H9 (cell line): Measurements from ENCODE around the gene PFDN1. TPM values are rescaled to one million over a fixed set of nuclear protein-coding genes. Genes with fewer than 3 reads are reported as not detected.

Source experiments
- DNase-seq: peaks from one replicate; pipeline ENCODE4 v3.0.0-alpha.2; 2017
- H2AFZ ChIP-seq: one replicate; pipeline ENCODE4 v1.6.1; 2013; ENCODE audit warnings: mild to moderate bottlenecking, low read length, control low read depth, moderate library complexity
- H2AK5ac ChIP-seq: 2 replicates; pipeline ENCODE4 v1.6.1; 2013; ENCODE audit warnings: low read length, control low read depth, mixed read lengths; ENCODE audit not compliant: insufficient read length
- H2BK120ac ChIP-seq: one replicate; pipeline ENCODE4 v1.6.1; 2013; ENCODE audit warnings: low read depth, mild to moderate bottlenecking, low read length, control low read depth, inconsistent platforms; ENCODE audit not compliant: poor library complexity, severe bottlenecking
- H2BK12ac ChIP-seq: 2 replicates; pipeline ENCODE4 v1.6.1; 2013; ENCODE audit warnings: low read length, control low read depth, mixed read lengths, low read depth; ENCODE audit not compliant: insufficient read length
- H2BK15ac ChIP-seq: 2 replicates; pipeline ENCODE4 v1.6.1; 2013; ENCODE audit warnings: low read depth, low read length, control low read depth
- H2BK20ac ChIP-seq: one replicate; pipeline ENCODE4 v1.6.1; 2013; ENCODE audit warnings: low read depth, mild to moderate bottlenecking, low read length, control low read depth, inconsistent platforms; ENCODE audit not compliant: poor library complexity, severe bottlenecking
- H2BK5ac ChIP-seq: 2 replicates; pipeline ENCODE4 v1.6.1; 2013; ENCODE audit warnings: low read length, control low read depth, mixed read lengths; ENCODE audit not compliant: insufficient read length
- H3K14ac ChIP-seq: 2 replicates; pipeline ENCODE4 v1.6.1; 2013; ENCODE audit warnings: low read length, control low read depth; ENCODE audit not compliant: insufficient read depth
- H3K18ac ChIP-seq: 2 replicates; pipeline ENCODE4 v1.6.1; 2013; ENCODE audit warnings: low read depth, mild to moderate bottlenecking, mixed read lengths, low read length, control low read depth; ENCODE audit not compliant: insufficient read length
- H3K23ac ChIP-seq: 2 replicates; pipeline ENCODE4 v1.6.1; 2013; ENCODE audit warnings: low read length, control low read depth, mixed read lengths, low read depth; ENCODE audit not compliant: insufficient read length
- H3K23me2 ChIP-seq: 2 replicates; pipeline ENCODE4 v1.6.1; 2013; ENCODE audit warnings: low read depth, mild to moderate bottlenecking, mixed read lengths, low read length, control low read depth; ENCODE audit not compliant: insufficient read length, poor library complexity, severe bottlenecking
- H3K27ac ChIP-seq: 2 replicates; pipeline ENCODE4 v1.5.1; 2013; ENCODE audit warnings: low read length, control low read depth, mixed read lengths, low read depth; ENCODE audit not compliant: insufficient read length
- H3K27me3 ChIP-seq: 2 replicates; pipeline ENCODE4 v1.6.1; 2013; ENCODE audit warnings: low read length, control low read depth, inconsistent platforms; ENCODE audit not compliant: insufficient read depth
- H3K4ac ChIP-seq: 2 replicates; pipeline ENCODE4 v1.6.1; 2013; ENCODE audit warnings: low read depth, mild to moderate bottlenecking, control low read depth, inconsistent platforms, low read length, moderate library complexity
- H3K4me1 ChIP-seq: 2 replicates; pipeline ENCODE4 v1.6.1; 2013; ENCODE audit warnings: low read length, control low read depth, inconsistent platforms; ENCODE audit not compliant: insufficient read depth
- H3K4me2 ChIP-seq: 2 replicates; pipeline ENCODE4 v1.6.1; 2013; ENCODE audit warnings: low read length, control low read depth, mixed read lengths; ENCODE audit not compliant: insufficient read length, insufficient read depth
- H3K56ac ChIP-seq: 2 replicates; pipeline ENCODE4 v1.6.1; 2013; ENCODE audit warnings: low read depth, mild to moderate bottlenecking, mixed read lengths, low read length, control low read depth; ENCODE audit not compliant: insufficient read length
- H3K79me1 ChIP-seq: 2 replicates; pipeline ENCODE4 v1.6.1; 2013; ENCODE audit warnings: low read depth, mild to moderate bottlenecking, moderate library complexity, low read length, control low read depth, inconsistent platforms; ENCODE audit not compliant: insufficient read depth, poor library complexity, severe bottlenecking
- H3K79me2 ChIP-seq: 2 replicates; pipeline ENCODE4 v1.6.1; 2013; ENCODE audit warnings: low read length, control low read depth, inconsistent platforms; ENCODE audit not compliant: insufficient read depth
- H3K9ac ChIP-seq: 2 replicates; pipeline ENCODE4 v1.6.1; 2013; ENCODE audit warnings: low read length, control low read depth, mixed read lengths; ENCODE audit not compliant: insufficient read length; ENCODE audit errors: extremely low read depth
- H3K9me3 ChIP-seq: one replicate; pipeline ENCODE4 v1.6.1; 2013; ENCODE audit warnings: low read depth, low read length, inconsistent platforms; ENCODE audit not compliant: control insufficient read depth
- H3T11ph ChIP-seq: one replicate; pipeline ENCODE4 v1.6.1; 2013; ENCODE audit warnings: mild to moderate bottlenecking, low read length, control low read depth, inconsistent platforms
- H4K20me1 ChIP-seq: one replicate; pipeline ENCODE4 v1.6.1; 2013; ENCODE audit not compliant: control insufficient read depth, insufficient read length, insufficient read depth
- H4K5ac ChIP-seq: 2 replicates; pipeline ENCODE4 v1.6.1; 2013; ENCODE audit warnings: low read depth, mild to moderate bottlenecking, mixed read lengths, low read length, control low read depth; ENCODE audit not compliant: insufficient read length
- H4K8ac ChIP-seq: replicated peaks from 2 replicates; pipeline ENCODE4 v1.6.1; 2013; ENCODE audit warnings: low read length, control low read depth, mixed read lengths, low read depth; ENCODE audit not compliant: insufficient read length
- H4K91ac ChIP-seq: 2 replicates; pipeline ENCODE4 v1.6.1; 2013; ENCODE audit warnings: low read depth, mild to moderate bottlenecking, moderate library complexity, mixed read lengths, low read length, control low read depth; ENCODE audit not compliant: insufficient read length
- H3K27ac Mint-ChIP-seq, 3 experiments: 2 replicates in 2 of 3; 3 replicates in 1 of 3; pipeline ENCODE4 v1.8.0; 2020 to 2021; ENCODE audit warnings: mixed read lengths in 3 of 3, mild to moderate bottlenecking in 1 of 3, moderate library complexity in 1 of 3
- H3K27me3 Mint-ChIP-seq: 2 replicates; pipeline ENCODE4 v1.8.0; 2021; ENCODE audit warnings: low read depth, mild to moderate bottlenecking, moderate library complexity, mixed read lengths
- H3K36me3 Mint-ChIP-seq, 3 experiments: 2 replicates in 2 of 3; 3 replicates in 1 of 3; pipeline ENCODE4 v1.8.0; 2020 to 2021; ENCODE audit warnings: low read depth in 3 of 3, mixed read lengths in 3 of 3; ENCODE audit not compliant: insufficient read depth in 1 of 3
- H3K4me1 Mint-ChIP-seq, 2 experiments: 2 replicates each; pipeline ENCODE4 v1.8.0; 2020; ENCODE audit warnings: mixed read lengths in 2 of 2
- H3K4me3 Mint-ChIP-seq, 2 experiments: 2 replicates in 1 of 2; 3 replicates in 1 of 2; pipeline ENCODE4 v1.8.0; 2020 to 2021; ENCODE audit warnings: mild to moderate bottlenecking in 2 of 2, mixed read lengths in 2 of 2, moderate library complexity in 1 of 2
- H3K9me3 Mint-ChIP-seq, 2 experiments: 2 replicates in 1 of 2; 3 replicates in 1 of 2; pipeline ENCODE4 v1.8.0; 2020; ENCODE audit warnings: mild to moderate bottlenecking in 2 of 2, mixed read lengths in 2 of 2, moderate library complexity in 1 of 2
- WGBS: extraction: QIAGEN DNeasy Blood & Tissue Kit; methylation state at CpG from one replicate; pipeline ENCODE4 v1.1.7; 2013; ENCODE audit warnings: missing lambda C conversion rate, low lambda C conversion rate, mixed read lengths; ENCODE audit not compliant: insufficient read length; ENCODE audit errors: extremely low coverage; 5-methylcytosine and 5-hydroxymethylcytosine counted together
- total RNA-seq: library from RNA; stranded (reverse); gene quantifications from 2 replicates; pipeline ENCODE4 v1.2.1, GENCODE V29; 2021
- TF ChIP-seq, protein P1 (sequence below): fragments of 200-600 bp; sonication (generic); conservative IDR thresholded peaks from 3 replicates; pipeline ENCODE4 v1.8.0; 2021; ENCODE audit warnings: antibody characterized with exemption, mild to moderate bottlenecking

Gene PFDN1
- total RNA-seq, 1 experiment from 2014 or later, result 58.3 TPM

DNA sequence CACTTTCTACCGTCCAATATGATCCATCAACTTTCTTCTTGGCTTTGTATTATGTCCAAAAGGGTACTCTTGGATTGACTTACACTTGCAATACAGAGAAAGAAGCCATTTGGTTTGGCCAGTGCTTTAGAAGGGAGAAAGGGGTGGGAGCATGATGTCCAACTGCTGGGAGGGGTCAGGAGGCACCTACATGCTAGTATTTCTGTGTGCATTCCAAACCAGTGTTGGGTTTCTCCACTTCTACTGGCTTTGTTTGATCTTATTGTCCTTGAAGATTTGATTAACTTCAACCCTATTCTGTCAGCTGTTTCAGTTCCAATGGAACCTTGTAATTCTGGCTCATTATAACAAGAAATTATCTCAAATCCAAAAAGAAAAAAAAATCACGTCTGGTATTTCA is 100.3 kb downstream of the PFDN1 start:
- Histone ChIP-seq H2AK5ac (no peak overlapping the region), H3K9ac (no peak overlapping the region), H3K4me2 (no peak overlapping the region), H4K20me1 (no peaks in the 10 kb centered on the region), H2AFZ (no peak overlapping the region), H3K18ac (no peak overlapping the region), H3K56ac (no peak overlapping the region), H3K23me2 (no peaks in the 10 kb centered on the region), H3K4ac (no peak overlapping the region), H2BK12ac (no peak overlapping the region), H2BK5ac (no peak overlapping the region), H3T11ph (no peak overlapping the region), H3K23ac (no peak overlapping the region), H3K79me1 (no peaks in the 10 kb centered on the region), H2BK20ac (no peak overlapping the region), H3K9me3 (no peaks in the 10 kb centered on the region), H3K4me1 (peaks cover 4% of the 10 kb centered on the region; the same call in 1 of the 2 replicates), H3K27me3 (no peaks in the 10 kb centered on the region), H3K27ac (no peak overlapping the region), H3K14ac (no peak overlapping the region), H4K5ac (no peak overlapping the region), H2BK120ac (no peak overlapping the region), H3K79me2 (no peaks in the 10 kb centered on the region), H4K91ac (no peak overlapping the region), H2BK15ac (no peak overlapping the region), H4K8ac (no peak overlapping the region)
- no peak overlapping the region for H3K4me3 Mint-ChIP-seq
- peaks cover 12 to 14% of the 10 kb centered on the region in 2 experiments for H3K4me1 Mint-ChIP-seq
- no peak for DNase-seq
- H3K36me3 Mint-ChIP-seq, result peaks cover 0 to 2% (median 0%) of the 10 kb centered on the region in 3 experiments; a peak in 2 of 7 replicates
- no CpG with 5 or more reads among the region's 2 CpGs for WGBS
- no peaks in the 10 kb centered on the region for H3K27me3 Mint-ChIP-seq
- TF ChIP-seq, protein P1, sequence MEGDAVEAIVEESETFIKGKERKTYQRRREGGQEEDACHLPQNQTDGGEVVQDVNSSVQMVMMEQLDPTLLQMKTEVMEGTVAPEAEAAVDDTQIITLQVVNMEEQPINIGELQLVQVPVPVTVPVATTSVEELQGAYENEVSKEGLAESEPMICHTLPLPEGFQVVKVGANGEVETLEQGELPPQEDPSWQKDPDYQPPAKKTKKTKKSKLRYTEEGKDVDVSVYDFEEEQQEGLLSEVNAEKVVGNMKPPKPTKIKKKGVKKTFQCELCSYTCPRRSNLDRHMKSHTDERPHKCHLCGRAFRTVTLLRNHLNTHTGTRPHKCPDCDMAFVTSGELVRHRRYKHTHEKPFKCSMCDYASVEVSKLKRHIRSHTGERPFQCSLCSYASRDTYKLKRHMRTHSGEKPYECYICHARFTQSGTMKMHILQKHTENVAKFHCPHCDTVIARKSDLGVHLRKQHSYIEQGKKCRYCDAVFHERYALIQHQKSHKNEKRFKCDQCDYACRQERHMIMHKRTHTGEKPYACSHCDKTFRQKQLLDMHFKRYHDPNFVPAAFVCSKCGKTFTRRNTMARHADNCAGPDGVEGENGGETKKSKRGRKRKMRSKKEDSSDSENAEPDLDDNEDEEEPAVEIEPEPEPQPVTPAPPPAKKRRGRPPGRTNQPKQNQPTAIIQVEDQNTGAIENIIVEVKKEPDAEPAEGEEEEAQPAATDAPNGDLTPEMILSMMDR, result no peak
- H3K9me3 Mint-ChIP-seq, result no peaks in the 10 kb centered on the region
- H3K27ac Mint-ChIP-seq, result no peak overlapping the region
